HEK293T (cell line): ENCODE results near the gene GZMH.
"Not testable (repeated sequence)": the region's sequence is repeated elsewhere in the genome, so short reads cannot be mapped to it uniquely, and the experiment has no call there.

Source experiments
- CTCF ChIA-PET: fragments of 350-600 bp; formaldehyde crosslinking; extraction: SDS; loops from one replicate; lab custom pipeline; 2021; ENCODE audit warnings: antibody characterized with exemption, inconsistent platforms; lab: Yijun Ruan, JAX
- POLR2A ChIA-PET: fragments of 350-600 bp; formaldehyde crosslinking; extraction: SDS; loops from one replicate; lab custom pipeline; 2020; ENCODE audit warnings: antibody characterized with exemption, inconsistent platforms; lab: Yijun Ruan, JAX
- DNase-seq: peaks from one replicate; pipeline ENCODE4 v3.0.0; 2012; ENCODE audit warnings: mixed read lengths; ENCODE audit errors: extremely low spot score
- ARNT ChIP-seq: fragments of 450-650 bp; IDR thresholded peaks from 2 replicates; pipeline ENCODE4 v1.6.1; 2017; ENCODE audit warnings: mild to moderate bottlenecking
- BHLHE40 ChIP-seq: fragments of 450-650 bp; IDR thresholded peaks from 2 replicates; pipeline ENCODE4 v1.6.1; 2016; ENCODE audit warnings: mild to moderate bottlenecking, moderate library complexity, borderline replicate concordance
- CTBP1 ChIP-seq: fragments of 450-650 bp; IDR thresholded peaks from 2 replicates; pipeline ENCODE4 v1.6.1; 2016; ENCODE audit warnings: borderline replicate concordance
- ELF4 ChIP-seq: fragments of 450-650 bp; IDR thresholded peaks from 2 replicates; pipeline ENCODE4 v1.6.1; 2017; ENCODE audit warnings: antibody characterized with exemption
- FOXA1 ChIP-seq: fragments of 450-650 bp; IDR thresholded peaks from 2 replicates; pipeline ENCODE4 v1.6.1; 2016; ENCODE audit warnings: mild to moderate bottlenecking
- FOXK2 ChIP-seq: fragments of 450-650 bp; IDR thresholded peaks from 2 replicates; pipeline ENCODE4 v1.6.1; 2016; ENCODE audit warnings: mild to moderate bottlenecking
- FOXM1 ChIP-seq: fragments of 450-650 bp; IDR thresholded peaks from 2 replicates; pipeline ENCODE4 v1.6.1; 2017; ENCODE audit warnings: mild to moderate bottlenecking, borderline replicate concordance
- HDGF ChIP-seq: fragments of 450-650 bp; IDR thresholded peaks from 2 replicates; pipeline ENCODE4 v1.6.1; 2017; ENCODE audit warnings: antibody characterized with exemption, borderline replicate concordance
- L3MBTL2 ChIP-seq: fragments of 450-650 bp; conservative IDR thresholded peaks from 2 replicates; pipeline ENCODE4 v1.6.1; 2016; ENCODE audit warnings: mild to moderate bottlenecking
- LEF1 ChIP-seq: fragments of 450-650 bp; IDR thresholded peaks from 2 replicates; pipeline ENCODE4 v1.6.1; 2017; ENCODE audit warnings: mild to moderate bottlenecking, borderline replicate concordance
- NFRKB ChIP-seq: fragments of 450-650 bp; IDR thresholded peaks from 2 replicates; pipeline ENCODE4 v1.6.1; 2016; ENCODE audit warnings: mild to moderate bottlenecking, moderate library complexity
- PKNOX1 ChIP-seq: fragments of 450-650 bp; IDR thresholded peaks from 2 replicates; pipeline ENCODE4 v1.6.1; 2016
- SP1 ChIP-seq: fragments of 450-650 bp; IDR thresholded peaks from 2 replicates; pipeline ENCODE4 v1.6.1; 2017
- SUZ12 ChIP-seq: fragments of 450-650 bp; IDR thresholded peaks from 2 replicates; pipeline ENCODE4 v1.6.1; 2016; ENCODE audit warnings: mild to moderate bottlenecking
- TARDBP ChIP-seq: fragments of 450-650 bp; IDR thresholded peaks from 2 replicates; pipeline ENCODE4 v1.6.1; 2016
- ZNF384 ChIP-seq: fragments of 450-650 bp; IDR thresholded peaks from 2 replicates; pipeline ENCODE4 v1.6.1; 2016

The GZMH gene, protein sequence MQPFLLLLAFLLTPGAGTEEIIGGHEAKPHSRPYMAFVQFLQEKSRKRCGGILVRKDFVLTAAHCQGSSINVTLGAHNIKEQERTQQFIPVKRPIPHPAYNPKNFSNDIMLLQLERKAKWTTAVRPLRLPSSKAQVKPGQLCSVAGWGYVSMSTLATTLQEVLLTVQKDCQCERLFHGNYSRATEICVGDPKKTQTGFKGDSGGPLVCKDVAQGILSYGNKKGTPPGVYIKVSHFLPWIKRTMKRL

DNA sequence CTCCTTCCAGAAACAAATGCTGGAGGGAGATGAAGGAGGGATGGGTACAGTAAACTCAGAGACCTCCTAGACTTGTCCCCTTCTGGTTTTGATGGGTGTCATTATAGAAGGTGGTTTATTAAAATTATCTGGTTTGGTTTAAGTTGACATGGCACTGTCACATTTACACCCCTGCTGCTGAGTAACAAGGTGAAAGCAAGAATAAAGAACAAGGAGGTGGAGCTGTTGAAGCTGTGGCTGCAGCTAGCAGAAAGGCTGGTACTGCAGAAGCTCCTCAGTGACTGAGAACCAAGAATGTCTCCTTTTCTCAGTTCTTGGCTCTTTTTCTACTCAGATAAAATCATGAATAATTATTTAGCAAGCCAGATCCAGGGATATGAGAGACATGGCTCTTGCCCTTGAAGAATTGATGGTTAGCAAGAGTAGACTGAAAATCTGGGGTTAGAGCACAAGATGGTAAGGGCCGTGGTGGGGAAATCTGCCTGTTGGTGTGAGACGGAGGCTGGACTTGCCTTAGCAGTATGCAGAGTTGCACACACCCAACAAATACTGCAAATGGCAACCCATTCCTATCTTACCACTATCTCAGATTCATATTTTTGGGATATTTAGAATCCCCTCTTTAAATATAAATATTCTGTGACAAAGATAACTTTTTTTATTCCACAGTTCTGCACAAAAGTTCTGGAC lies at the start of gene GZMH:
Gene GZMH (minus strand): TSS at position 31 of the 690 bp plus-strand sequence. CDS start 72 bp downstream, outside the sequence.
- DNase-seq = no peak
- ChIA-PET CTCF (interaction anchor here (0.6 kb wide), 1 partner anchor 41 kb away, joined by 4 read pairs; no protein-coding TSS in a partner anchor), POLR2A (no interaction called here)
- TF ChIP-seq HDGF (no peak), FOXA1 (no peak), FOXM1 (no peak), NFRKB (no peak), SUZ12 (no peak), ARNT (no peak), L3MBTL2 (no peak), BHLHE40 (no peak), TARDBP (no peak), PKNOX1 (no peak)

DNA sequence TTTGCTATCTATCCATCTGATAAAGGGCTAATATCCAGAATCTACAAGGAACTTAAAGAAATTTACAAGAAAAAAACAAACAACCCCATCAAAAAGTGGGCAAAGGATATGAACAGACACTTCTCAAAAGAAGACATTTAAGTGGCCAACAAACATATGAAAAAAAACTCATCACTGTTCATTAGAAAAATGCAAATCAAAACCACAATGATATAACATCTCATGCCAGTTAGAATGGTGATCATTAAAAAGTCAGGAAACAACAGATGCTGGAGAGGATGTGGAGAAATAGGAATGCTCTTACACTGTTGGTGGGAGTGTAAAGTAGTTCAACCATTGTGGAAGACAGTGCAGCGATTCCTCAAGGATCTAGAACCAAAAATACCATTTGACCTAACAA lies 38.9 kb upstream of the GZMH start:
- CTCF ChIA-PET, POLR2A ChIA-PET, DNase-seq: not testable (repeated sequence)

DNA sequence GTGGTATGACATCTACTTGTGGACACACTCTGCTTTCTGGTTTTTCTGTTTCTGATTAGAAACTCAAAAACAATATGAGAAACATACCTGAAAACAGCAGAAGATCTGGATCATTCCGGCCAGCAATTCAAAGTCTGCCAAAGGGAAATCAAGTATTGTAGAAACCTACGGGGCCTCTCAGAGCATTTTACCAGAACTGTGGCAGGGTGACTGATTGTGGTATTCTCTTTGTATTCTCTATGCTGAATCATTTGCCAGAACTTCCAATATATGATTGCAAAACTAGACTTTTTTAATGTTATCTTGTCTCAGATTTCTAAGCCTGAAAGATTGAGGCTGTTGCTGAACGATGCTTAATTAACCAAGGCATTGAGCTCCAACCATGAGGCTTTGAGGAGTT lies 30.4 kb upstream of the GZMH start:
- CTCF ChIA-PET = no interaction called here
- TF ChIP-seq NFRKB = no peak
- no peak for TF ChIP-seq HDGF
- no peak for TF ChIP-seq ARNT
- TF ChIP-seq L3MBTL2 = no peak
- no peak for TF ChIP-seq CTBP1
- no peak for TF ChIP-seq SP1
- no peak for TF ChIP-seq ELF4
- no peak for TF ChIP-seq ZNF384
- POLR2A ChIA-PET = no interaction called here
- DNase-seq = no peak

DNA sequence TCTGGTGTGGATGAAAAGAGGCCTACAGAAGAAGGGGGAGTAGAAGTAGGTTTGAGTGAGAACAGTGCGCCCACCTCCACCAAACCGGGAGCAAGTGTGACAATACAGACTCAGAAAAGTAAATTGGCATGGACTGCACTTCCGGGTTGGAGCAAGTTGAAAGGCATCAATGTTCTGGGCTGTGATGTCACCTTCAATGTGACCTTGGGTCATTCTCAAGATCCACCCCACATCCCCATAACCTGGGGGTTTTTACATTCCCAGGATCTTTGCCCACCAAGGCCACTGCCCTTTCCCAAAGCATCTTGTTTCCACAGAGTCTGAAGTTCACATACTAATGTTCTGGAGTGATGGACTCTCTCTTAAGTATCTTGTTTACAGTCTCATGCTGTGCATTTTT lies 29.8 kb upstream of the GZMH start:
- ChIA-PET CTCF (no interaction called here), POLR2A (no interaction called here)
- TF ChIP-seq ARNT = no peak
- no peak for TF ChIP-seq LEF1
- TF ChIP-seq FOXM1 = no peak
- DNase-seq = no peak

GRCh38 chr14:24634158-24634557 lies 24.7 kb upstream of the GZMH start, which contains the start of gene GZMB:
Gene GZMB (minus strand): TSS chr14:24634190. CDS start chr14:24634160, 30 bp downstream.
- DNase-seq = no peak
- TF ChIP-seq ZNF384 (no peak), SUZ12 (no peak), HDGF (no peak), FOXA1 (no peak), BHLHE40 (no peak), TARDBP (no peak), FOXM1 (no peak), SP1 (no peak), ELF4 (no peak), ARNT (no peak), L3MBTL2 (no peak), LEF1 (no peak), NFRKB (no peak), PKNOX1 (no peak)
- ChIA-PET POLR2A (no interaction called here), CTCF (no interaction called here)

GRCh38 chr14:24633353-24633752 lies 23.9 kb upstream of the GZMH start:
- ChIA-PET CTCF (no interaction called here), POLR2A (no interaction called here)
- TF ChIP-seq SUZ12 = no peak
- no peak for TF ChIP-seq ELF4
- TF ChIP-seq NFRKB = no peak
- TF ChIP-seq L3MBTL2 = no peak
- TF ChIP-seq ARNT = no peak
- TF ChIP-seq FOXA1 = no peak
- no peak for TF ChIP-seq TARDBP
- no peak for TF ChIP-seq ZNF384
- TF ChIP-seq FOXM1 = no peak
- no peak for TF ChIP-seq FOXK2
- no peak for TF ChIP-seq SP1
- no peak for TF ChIP-seq LEF1
- DNase-seq = no peak

- POLR2A ChIA-PET = no interaction called here
- CTCF ChIA-PET = no interaction called here
- TF ChIP-seq HDGF (no peak), ZNF384 (no peak), SUZ12 (no peak), LEF1 (no peak), NFRKB (no peak), ARNT (no peak), FOXA1 (no peak), FOXK2 (no peak), CTBP1 (no peak), PKNOX1 (no peak), SP1 (no peak), L3MBTL2 (no peak), TARDBP (no peak), ELF4 (no peak), BHLHE40 (no peak), FOXM1 (no peak)
- no peak for DNase-seq
Measured at GRCh38 chr14:24632761-24633160, 23.3 kb upstream of the GZMH start.
